Measurements from ENCODE around the gene CEP350. TPM values are rescaled to one million over a fixed set of nuclear protein-coding genes. Genes with fewer than 3 reads are reported as not detected.

CEP350 gene
- total and polyA plus RNA-seq, 10 of the 15 experiments (the other 5 are each of a cell fraction or from before 2014, with no cell fraction given), result 5.2 to 46.0 (median 23.1) TPM

- H2AFZ ChIP-seq (ENCODE audit: control insufficient read depth, low read depth, low read length), result no peak overlapping the region
- intact Hi-C loops (cut with micrococcal nuclease; ENCODE audit: unreplicated experiment), result no loop called here
- peaks cover 13% of the 10 kb centered on the region; the same call in 1 of the 2 replicates for H3K4me1 ChIP-seq (ENCODE audit: control insufficient read depth, insufficient read depth, low read length)
- ChIA-PET SMC1A (ENCODE audit: uncharacterized antibody, unreplicated experiment) (interaction anchor here (0.8 to 1.4 kb wide), 2 partner anchors 16 to 270 kb away, joined by 3 to 4 read pairs; no protein-coding TSS in a partner anchor), CTCF (interaction anchor here (2.4 kb wide), 1 partner anchor 26 kb away, joined by 5 read pairs; no protein-coding TSS in a partner anchor), POLR2A (interaction anchor here (1.5 kb wide), 1 partner anchor 26 kb away, joined by 4 read pairs; no protein-coding TSS in a partner anchor), RAD21 (ENCODE audit: unreplicated experiment) (no interaction called here)
- H3K36me3 ChIP-seq (ENCODE audit: control insufficient read depth in 2 of 2, insufficient read depth in 2 of 2, low read length in 1 of 2), result no peaks in the 10 kb centered on the region
- H3K9ac ChIP-seq (ENCODE audit: control insufficient read depth, insufficient read depth, low read length), result no peak overlapping the region
- no peak overlapping the region for H3K4me3 ChIP-seq
- BruUV-seq (replicated peaks), result no TSS peak
- no peak for ATAC-seq
- no peak for FAIRE-seq
- no peaks in the 10 kb centered on the region for H3K27me3 ChIP-seq (replicated peaks in 1 of 2; ENCODE audit: control insufficient read depth in 2 of 2, insufficient read depth in 2 of 2, low read length in 1 of 2)
- no peak overlapping the region for H3K27ac ChIP-seq (ENCODE audit: control insufficient read depth, insufficient read depth)
- WGBS (ENCODE audit: insufficient coverage, insufficient replicate concordance, low lambda C conversion rate, missing lambda C conversion rate), result 77% methylated on average over 5 of the region's 5 CpGs
- no peaks in the 10 kb centered on the region for H4K20me1 ChIP-seq (ENCODE audit: control insufficient read depth, insufficient read depth)
- no peak for DNase-seq (ENCODE audit: low read depth, low spot score)
- no peaks in the 10 kb centered on the region; the same call in none of the 2 replicates for H3K79me2 ChIP-seq (ENCODE audit: control insufficient read depth, insufficient read depth, low read length)
- H3K4me2 ChIP-seq (ENCODE audit: control insufficient read depth, insufficient read depth), result no peak overlapping the region
- TF ChIP-seq HDAC2 (IDR thresholded peaks at IDR 0.05) (no peak), PBX3 (IDR thresholded peaks at IDR 0.05; ENCODE audit: insufficient replicate concordance, low read depth, low read length) (no peak), SMAD5 (IDR thresholded peaks at IDR 0.05; ENCODE audit: low read depth) (no peak), TAF1 (IDR thresholded peaks at IDR 0.05; ENCODE audit: borderline replicate concordance, low read depth, low read length) (no peak), SRF (IDR thresholded peaks at IDR 0.05; ENCODE audit: low read depth in 2 of 2, low read length in 2 of 2) (no peak), NFIC (IDR thresholded peaks at IDR 0.05; ENCODE audit: low read depth, low read length) (no peak), RB1 (IDR thresholded peaks at IDR 0.05; ENCODE audit: borderline replicate concordance) (no peak), TCF3 (IDR thresholded peaks at IDR 0.05; ENCODE audit: borderline replicate concordance, insufficient read depth, low read depth, low read length) (no peak), ZSCAN29 (IDR thresholded peaks at IDR 0.05) (no peak), TCF7 (IDR thresholded peaks at IDR 0.05; ENCODE audit: borderline replicate concordance) (no peak)
- TF ChIP-seq, protein P1, sequence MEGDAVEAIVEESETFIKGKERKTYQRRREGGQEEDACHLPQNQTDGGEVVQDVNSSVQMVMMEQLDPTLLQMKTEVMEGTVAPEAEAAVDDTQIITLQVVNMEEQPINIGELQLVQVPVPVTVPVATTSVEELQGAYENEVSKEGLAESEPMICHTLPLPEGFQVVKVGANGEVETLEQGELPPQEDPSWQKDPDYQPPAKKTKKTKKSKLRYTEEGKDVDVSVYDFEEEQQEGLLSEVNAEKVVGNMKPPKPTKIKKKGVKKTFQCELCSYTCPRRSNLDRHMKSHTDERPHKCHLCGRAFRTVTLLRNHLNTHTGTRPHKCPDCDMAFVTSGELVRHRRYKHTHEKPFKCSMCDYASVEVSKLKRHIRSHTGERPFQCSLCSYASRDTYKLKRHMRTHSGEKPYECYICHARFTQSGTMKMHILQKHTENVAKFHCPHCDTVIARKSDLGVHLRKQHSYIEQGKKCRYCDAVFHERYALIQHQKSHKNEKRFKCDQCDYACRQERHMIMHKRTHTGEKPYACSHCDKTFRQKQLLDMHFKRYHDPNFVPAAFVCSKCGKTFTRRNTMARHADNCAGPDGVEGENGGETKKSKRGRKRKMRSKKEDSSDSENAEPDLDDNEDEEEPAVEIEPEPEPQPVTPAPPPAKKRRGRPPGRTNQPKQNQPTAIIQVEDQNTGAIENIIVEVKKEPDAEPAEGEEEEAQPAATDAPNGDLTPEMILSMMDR (IDR thresholded peaks at IDR 0.05 in 2 of 3, conservative IDR thresholded peaks at IDR 0.05 in 1 of 3; ENCODE audit: control insufficient read depth in 2 of 3, extremely low read depth in 1 of 3, insufficient read depth in 1 of 3, low read depth in 3 of 3, low read length in 3 of 3), result no peak
- TF ChIP-seq, protein P2, sequence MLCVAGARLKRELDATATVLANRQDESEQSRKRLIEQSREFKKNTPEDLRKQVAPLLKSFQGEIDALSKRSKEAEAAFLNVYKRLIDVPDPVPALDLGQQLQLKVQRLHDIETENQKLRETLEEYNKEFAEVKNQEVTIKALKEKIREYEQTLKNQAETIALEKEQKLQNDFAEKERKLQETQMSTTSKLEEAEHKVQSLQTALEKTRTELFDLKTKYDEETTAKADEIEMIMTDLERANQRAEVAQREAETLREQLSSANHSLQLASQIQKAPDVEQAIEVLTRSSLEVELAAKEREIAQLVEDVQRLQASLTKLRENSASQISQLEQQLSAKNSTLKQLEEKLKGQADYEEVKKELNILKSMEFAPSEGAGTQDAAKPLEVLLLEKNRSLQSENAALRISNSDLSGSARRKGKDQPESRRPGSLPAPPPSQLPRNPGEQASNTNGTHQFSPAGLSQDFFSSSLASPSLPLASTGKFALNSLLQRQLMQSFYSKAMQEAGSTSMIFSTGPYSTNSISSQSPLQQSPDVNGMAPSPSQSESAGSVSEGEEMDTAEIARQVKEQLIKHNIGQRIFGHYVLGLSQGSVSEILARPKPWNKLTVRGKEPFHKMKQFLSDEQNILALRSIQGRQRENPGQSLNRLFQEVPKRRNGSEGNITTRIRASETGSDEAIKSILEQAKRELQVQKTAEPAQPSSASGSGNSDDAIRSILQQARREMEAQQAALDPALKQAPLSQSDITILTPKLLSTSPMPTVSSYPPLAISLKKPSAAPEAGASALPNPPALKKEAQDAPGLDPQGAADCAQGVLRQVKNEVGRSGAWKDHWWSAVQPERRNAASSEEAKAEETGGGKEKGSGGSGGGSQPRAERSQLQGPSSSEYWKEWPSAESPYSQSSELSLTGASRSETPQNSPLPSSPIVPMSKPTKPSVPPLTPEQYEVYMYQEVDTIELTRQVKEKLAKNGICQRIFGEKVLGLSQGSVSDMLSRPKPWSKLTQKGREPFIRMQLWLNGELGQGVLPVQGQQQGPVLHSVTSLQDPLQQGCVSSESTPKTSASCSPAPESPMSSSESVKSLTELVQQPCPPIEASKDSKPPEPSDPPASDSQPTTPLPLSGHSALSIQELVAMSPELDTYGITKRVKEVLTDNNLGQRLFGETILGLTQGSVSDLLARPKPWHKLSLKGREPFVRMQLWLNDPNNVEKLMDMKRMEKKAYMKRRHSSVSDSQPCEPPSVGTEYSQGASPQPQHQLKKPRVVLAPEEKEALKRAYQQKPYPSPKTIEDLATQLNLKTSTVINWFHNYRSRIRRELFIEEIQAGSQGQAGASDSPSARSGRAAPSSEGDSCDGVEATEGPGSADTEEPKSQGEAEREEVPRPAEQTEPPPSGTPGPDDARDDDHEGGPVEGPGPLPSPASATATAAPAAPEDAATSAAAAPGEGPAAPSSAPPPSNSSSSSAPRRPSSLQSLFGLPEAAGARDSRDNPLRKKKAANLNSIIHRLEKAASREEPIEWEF (IDR thresholded peaks at IDR 0.05; ENCODE audit: insufficient replicate concordance, low read depth, low read length), result no peak
- TF ChIP-seq, protein P3, sequence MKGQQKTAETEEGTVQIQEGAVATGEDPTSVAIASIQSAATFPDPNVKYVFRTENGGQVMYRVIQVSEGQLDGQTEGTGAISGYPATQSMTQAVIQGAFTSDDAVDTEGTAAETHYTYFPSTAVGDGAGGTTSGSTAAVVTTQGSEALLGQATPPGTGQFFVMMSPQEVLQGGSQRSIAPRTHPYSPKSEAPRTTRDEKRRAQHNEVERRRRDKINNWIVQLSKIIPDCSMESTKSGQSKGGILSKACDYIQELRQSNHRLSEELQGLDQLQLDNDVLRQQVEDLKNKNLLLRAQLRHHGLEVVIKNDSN (IDR thresholded peaks at IDR 0.05; ENCODE audit: borderline replicate concordance, extremely low read length, insufficient read depth, low read depth, low read length), result no peak
- H3K9me3 ChIP-seq (replicated peaks; ENCODE audit: control insufficient read depth, insufficient read depth, low read length), result no peaks in the 10 kb centered on the region
- in situ Hi-C loops (cut with MboI), result no loop called here
Observed at GRCh38 chr1:180153032-180153431, 198.4 kb downstream of the CEP350 start.

Data from GM12878 (cell line).